Hepatocyte (in vitro differentiated cells): ENCODE data around the gene MCOLN2.

ENCODE experiments used
- EZH2 ChIP-seq: fragments of 200-600 bp; sonication (generic); IDR thresholded peaks from 2 replicates; pipeline ENCODE4 v1.6.1; 2016; ENCODE audit warnings: antibody characterized with exemption, mild to moderate bottlenecking, borderline replicate concordance
- TF ChIP-seq, protein P1 (sequence below): fragments of 200-600 bp; sonication (generic); IDR thresholded peaks from 2 replicates; pipeline ENCODE4 v1.5.1; 2016; ENCODE audit warnings: antibody characterized with exemption, mild to moderate bottlenecking; ENCODE audit not compliant: poor library complexity

DNA sequence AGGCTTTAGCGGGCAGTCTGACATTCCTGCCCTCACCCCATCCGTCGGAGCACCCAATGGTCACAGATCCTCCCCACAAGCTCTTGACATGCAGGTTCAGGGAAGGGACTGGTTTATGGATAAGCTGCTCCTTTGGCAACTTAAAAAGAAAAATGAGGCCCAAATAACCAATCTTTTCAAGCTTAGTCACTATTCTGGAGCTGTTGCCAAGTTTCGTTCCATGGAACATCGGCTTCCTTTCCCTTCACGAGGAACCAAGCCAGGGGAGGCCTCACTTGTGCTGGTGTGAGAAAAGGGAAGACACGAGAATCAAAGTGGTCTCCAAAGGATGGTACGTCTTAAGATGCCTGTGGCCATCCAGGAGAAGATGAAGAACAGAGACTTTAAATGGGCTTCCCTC is 57.8 kb downstream of the MCOLN2 start:
- TF ChIP-seq, protein P1, sequence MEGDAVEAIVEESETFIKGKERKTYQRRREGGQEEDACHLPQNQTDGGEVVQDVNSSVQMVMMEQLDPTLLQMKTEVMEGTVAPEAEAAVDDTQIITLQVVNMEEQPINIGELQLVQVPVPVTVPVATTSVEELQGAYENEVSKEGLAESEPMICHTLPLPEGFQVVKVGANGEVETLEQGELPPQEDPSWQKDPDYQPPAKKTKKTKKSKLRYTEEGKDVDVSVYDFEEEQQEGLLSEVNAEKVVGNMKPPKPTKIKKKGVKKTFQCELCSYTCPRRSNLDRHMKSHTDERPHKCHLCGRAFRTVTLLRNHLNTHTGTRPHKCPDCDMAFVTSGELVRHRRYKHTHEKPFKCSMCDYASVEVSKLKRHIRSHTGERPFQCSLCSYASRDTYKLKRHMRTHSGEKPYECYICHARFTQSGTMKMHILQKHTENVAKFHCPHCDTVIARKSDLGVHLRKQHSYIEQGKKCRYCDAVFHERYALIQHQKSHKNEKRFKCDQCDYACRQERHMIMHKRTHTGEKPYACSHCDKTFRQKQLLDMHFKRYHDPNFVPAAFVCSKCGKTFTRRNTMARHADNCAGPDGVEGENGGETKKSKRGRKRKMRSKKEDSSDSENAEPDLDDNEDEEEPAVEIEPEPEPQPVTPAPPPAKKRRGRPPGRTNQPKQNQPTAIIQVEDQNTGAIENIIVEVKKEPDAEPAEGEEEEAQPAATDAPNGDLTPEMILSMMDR: no peak
- TF ChIP-seq EZH2: no peak
